ENCODE measurements around the gene MAGEA4.
"Not testable (repeated sequence)": the region's sequence is repeated elsewhere in the genome, so short reads cannot be mapped to it uniquely, and the experiment has no call there.

The MAGEA4 gene, protein sequence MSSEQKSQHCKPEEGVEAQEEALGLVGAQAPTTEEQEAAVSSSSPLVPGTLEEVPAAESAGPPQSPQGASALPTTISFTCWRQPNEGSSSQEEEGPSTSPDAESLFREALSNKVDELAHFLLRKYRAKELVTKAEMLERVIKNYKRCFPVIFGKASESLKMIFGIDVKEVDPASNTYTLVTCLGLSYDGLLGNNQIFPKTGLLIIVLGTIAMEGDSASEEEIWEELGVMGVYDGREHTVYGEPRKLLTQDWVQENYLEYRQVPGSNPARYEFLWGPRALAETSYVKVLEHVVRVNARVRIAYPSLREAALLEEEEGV
- 0 reads per million in 2 donors for total RNA-seq

DNA sequence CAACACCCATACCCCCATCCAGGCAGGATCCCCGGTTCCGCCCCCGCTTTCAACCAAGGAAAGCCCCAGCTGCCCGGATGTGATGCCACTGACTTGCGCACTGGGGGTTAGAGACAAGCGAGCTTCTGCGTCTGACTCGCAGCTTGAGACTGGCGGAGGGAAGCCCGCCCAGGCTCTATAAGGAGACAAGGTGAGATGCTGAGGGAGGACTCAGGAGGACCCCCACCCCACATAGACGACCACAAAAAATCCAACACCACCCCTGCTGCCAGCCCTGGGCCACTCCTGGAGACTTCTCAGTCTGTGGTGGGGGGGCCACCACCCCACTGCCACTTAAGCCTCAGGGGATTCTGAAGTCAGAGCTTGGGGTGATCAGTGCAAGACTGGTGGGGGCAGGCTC lies at the start of gene MAGEA4:
Gene MAGEA4 (plus strand): TSS at position 110 of the 400 bp plus-strand sequence. CDS start 10,776 bp downstream, outside the sequence.
- DNase-seq = no peak

DNA sequence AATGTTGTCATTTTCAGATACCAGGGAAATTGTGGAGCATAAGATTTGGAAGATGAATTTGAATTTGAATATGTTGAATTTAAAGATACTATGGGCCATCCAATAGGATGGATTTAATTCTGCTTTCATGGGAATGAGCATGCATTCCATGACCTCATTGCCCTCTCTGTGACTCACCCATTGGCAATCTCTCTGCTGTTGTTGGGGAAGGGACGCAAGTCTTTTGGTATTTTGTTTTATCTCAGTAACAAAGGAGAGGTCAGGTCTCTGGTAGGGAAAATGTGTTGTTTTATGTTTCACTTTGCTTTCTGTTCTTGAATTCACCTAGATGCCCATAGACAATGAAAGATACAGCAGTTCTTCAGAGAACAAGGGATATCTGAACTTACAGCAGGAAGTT lies 42.1 kb upstream of the MAGEA4 start:
- DNase-seq = no peak

DNA sequence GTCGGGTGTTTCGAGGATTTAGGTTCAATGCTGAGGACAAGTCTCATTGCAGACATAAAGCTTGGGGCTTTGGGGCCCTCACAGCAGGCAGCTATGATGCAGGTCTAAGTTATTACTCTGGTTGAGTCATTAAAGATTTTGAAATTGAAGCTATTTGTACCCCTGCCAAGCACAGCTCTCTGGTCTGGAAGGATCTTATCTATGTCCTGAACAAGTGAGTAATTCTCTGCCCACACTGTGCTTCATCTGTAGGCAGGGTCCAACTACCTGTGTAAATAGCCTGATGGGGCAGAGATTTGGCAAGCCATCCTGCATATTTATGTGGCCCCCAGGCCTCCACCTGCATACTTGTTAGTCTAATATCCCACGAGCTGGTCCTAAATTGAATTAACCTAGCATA lies 41.4 kb upstream of the MAGEA4 start:
- DNase-seq = no peak

DNA sequence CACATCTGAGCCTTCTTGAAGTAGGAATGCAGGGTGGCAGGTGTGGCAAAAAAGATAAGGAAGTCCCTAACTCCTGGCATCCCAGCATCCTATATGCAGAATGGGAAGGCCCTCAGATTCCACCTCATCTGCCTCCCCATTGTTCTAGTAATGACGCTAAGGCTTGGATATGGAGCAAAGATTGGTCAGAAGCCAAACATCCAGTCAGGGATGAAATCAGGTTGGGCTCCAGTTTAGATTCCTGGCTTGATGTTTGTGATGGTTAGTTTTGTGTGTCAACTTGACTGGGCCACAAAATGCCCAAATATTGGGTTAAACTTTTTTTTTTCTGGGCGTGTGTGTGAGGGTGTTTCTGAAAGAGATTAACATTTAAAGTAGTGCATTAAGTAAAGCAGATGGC lies 39.6 kb upstream of the MAGEA4 start:
- no peak for DNase-seq

DNA sequence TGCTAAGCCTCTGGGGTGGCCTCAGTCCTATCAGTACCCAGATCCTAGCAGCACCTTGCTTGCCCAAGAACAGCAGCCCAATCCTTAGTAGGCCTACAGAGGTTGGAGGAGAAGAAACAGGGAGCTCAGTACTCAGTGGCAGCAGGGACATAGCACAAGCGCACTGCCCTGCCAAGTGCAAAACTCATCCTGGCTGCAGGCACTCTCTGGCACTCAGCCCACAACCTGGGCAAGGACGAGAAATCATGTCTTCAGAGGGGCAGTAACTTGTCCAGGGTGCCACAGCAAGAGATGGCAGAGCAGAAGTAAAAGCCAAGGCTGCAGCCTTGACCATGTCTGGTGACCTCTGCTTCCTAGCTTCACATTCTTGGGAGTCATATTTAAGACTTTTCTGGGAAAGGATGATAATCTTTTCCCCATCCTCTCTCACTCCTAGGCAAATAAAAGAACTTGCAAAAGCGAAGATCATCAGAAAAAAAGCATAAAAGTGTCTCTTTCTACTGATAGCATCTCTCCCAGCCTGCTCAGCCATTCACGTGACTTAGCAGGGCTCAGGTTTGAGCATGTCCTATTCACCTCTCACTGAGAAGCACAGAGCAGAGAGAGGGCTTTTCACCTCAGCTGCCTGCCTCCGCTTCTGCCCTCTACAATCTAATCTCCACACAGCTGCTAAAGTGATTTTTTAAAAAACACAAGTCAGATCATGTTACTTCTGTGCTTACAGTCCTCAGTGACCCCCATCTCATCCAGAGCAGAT lies 37.2 kb upstream of the MAGEA4 start:
- DNase-seq = no peak

DNA sequence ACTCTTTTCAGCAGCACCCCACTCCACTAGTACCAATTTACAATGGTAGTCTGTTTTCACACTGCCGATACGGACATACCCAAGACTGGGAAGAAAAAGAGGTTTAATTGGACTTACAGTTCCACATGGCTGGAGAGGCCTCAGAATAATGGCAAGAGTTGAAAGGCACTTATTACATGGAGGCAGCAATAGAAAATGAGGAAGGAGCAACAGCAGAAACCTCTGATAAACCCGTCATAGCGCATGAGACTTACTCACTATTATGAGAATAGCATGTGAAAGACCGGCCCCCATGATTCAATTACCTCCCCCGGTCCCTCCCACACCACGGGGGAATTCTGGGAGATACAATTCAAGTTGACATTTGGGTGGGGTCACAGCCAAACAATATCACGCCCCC lies 34.1 kb upstream of the MAGEA4 start:
- no peak for DNase-seq

DNA sequence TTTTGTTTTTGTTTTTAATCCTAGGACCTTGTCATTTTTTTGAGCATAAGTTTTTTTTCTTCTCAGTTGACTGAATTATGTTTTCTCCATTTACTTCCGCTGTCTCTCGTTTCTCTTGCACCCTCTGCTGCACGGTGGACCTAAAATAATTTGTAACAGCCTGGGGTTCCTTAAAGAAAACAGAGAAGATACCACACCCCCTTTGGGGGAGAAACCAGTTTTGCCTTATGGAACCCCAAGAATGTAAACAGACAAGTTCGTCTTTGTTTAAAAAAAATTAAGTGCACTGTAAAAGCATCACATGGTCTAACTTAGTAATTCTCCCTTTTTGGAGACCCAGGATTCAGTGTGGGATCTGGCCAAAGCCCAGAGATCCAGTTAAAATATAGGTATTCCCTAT lies 32.8 kb upstream of the MAGEA4 start:
- no peak for DNase-seq

DNA sequence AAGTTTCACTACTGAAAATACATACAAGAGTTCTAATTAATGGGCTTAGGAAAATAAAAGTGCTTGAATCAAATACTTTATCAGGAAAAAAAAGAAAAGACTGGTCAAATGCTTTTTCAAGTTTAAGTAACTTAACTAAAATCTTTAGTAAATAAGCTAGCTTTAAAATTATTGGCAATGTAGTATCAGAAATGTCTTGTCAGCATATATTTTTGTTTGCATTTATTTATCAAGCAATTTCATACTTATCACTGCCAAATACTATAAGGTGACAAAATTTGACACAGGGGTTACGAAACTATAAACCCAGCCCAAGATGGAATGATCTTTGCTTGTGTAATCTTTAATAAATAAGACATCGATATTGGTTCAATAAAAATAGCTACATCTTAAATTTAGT lies 31.8 kb upstream of the MAGEA4 start:
- DNase-seq = no peak

DNA sequence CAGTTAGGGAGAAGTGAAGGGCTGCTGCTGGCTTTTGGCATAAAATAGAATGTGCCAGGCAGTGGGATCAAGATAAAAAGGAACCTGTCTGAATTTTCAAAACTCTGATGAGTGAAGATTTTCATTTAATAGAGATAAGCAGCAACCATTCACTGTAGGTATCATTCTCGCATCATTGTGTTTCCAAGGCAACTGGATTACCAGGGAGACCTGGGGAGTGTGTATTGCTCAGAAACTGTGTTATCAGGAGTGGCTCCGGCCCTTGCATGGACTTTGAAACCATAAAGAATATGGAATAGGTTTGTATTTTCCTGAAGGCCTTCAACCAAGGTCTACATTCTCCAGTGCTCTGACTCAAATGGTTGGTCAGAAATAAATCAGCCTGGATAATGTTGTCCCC lies 23.3 kb upstream of the MAGEA4 start:
- DNase-seq = no peak

DNA sequence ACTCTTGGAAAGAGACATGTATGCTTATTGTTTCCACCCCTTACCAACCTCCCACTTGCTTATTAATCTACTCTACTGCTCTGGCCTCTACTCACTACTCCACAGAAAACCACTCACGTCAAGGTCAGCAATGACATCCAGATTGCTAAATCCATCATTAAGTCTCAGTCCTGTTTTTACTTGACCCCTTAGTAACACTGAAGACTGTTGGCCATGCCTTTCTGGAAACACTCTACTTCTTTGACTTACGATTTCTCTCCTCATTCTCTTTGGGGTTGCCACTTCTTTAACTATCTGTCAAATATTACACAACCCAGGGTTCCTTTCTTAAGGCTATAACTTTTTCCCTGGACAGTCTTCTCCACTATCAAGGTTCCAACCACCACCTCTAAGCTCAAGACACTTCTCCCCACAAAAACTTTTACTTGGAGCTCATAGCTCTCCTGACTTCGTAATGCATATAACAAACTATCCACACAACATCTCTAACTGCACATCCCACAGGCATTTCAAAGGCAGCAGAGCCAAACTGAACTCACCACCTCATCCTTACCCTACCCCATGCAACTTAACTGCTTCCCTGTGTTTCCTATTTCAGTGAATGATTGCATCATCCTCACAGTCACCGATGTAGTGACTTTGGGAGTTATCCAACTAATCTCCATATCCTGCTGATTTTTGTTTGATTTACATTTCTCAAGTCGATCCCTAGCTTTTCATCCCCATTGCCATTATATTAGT lies 15.8 kb upstream of the MAGEA4 start:
- DNase-seq = no peak

DNA sequence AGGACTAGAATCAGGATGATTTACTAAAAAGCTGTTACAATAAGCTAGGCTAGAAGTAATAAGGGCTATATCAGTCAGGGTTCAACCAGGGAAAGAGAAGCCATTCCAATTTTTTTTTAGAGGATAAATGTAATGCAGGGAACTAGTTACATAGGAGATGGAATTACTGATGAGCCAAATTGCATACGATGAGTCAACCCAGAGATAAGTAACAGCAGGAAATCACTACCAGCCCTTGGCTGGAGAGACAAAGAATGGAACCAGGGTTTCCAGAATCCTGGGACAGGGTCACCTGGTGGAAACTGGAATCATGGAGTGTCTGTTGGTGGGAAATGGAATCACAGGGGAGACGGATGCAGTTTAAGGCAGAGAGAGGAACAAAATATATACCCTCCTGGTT lies 13.1 kb upstream of the MAGEA4 start:
- no peak for DNase-seq

DNA sequence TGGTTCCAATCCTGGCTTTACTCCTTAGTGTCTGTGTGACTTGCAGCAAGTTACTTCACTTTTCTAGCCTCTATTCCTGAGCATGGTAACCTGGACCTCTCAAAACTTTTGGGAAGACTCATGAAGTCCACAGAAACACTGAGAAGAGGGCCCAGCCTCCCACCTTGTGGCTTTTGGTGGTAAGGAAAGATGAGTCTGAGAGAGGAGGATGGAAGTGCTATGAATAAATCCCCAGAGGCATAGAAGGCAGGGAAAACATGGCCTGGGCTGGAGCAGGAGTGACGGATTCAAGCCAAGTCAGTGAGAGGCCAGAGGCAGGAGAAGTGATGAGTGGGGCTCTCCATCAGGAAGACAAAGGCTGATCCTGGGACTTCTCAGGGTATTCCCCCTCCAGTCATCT lies 10.9 kb upstream of the MAGEA4 start:
- DNase-seq = no peak

DNA sequence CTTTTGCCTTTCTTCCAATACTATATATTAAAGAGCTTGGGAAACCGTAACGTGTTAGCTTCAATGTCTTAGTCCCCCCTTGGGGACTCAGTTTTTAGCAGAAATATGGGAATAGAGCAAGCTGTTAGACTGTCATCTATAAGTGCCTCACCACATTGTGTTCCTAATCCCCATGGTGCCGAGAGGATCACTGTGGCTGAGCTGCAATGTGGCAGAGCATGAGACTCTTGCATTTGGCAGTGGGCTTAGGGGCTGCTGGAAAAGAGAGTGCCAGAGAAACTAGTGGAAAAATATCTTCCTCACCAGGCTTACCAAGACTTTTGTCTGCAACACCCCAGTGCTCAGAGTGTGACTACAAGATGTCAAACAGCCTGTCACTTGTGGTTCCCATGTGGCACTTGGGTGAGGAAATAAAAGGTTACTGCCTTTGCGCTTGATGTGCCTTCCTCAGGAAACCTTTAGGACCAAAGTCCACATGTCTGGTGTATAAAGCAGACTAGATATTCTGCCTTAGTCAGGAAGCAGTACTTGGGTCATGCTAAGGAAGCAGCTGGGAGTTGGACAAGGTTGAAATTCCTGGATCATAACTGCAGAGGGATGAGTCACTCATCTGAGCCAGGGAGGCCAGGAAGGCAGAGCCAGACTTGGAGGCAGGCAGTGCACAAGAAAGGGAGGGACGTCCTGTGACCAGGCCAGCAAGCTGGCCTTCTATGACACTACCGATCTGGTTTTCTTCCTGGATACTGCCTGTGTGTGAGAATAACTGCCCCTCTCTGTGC lies 9.7 kb upstream of the MAGEA4 start:
- no peak for DNase-seq

DNA sequence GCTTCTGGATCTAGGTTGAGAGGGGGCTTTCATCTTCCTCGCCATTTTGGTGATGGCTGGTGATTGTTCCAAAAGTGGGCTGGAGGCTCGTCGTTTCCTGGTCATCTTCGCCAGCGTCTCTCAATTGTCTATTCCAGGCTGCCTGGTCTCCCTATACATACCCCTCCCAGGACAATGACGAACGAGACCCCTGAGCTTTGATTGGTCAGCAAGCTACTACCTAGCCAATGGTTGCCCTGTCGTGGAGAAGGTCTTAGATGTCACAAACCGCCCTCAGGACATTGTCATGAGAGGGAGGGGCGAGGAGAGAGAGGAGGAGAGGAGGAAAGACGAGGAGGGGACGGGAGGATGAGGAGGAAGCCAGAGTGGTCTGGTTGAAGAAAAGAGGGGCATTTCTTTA lies 7.7 kb upstream of the MAGEA4 start:
- DNase-seq = no peak

DNA sequence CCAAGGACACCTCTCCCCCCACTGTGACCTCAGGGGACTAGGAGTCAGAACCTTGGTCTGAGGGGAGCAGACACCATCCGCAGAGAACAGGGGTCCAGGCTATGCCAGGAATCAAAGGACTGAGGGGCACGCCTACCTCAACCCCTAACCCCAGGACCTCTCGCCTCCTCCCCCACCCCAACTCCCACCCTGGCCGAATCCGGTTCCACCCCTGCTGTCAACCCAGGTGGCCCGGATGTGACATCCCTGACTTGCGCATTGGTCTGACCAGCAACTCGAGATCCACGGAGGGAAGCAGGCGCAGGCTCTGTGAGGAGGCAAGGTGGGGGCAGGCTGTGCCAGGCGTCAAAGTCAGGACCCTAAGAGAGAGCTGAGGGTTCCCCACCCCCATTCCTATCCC lies 468 bp upstream of the MAGEA4 start:
- DNase-seq = no peak

DNA sequence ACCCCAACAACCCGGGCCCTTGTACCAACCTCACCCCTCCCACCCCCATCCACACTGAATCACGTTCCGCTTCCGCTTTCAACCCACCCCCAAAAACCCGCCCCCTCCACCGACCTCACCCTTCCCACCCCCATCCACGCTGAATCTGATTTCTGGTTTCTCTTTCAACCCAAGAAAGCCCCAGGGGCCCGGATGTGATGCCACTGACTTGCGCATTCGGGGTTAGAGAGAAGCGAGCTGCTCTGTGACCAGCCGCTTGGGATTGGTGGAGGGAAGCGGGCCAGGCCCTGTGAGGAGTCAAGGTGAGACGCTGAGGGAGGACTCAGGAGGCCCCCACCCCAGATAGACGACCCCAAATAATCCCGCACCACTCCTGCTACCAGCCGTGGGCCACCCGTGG lies 6.0 kb downstream of the MAGEA4 start:
- DNase-seq = not testable (repeated sequence)

DNA sequence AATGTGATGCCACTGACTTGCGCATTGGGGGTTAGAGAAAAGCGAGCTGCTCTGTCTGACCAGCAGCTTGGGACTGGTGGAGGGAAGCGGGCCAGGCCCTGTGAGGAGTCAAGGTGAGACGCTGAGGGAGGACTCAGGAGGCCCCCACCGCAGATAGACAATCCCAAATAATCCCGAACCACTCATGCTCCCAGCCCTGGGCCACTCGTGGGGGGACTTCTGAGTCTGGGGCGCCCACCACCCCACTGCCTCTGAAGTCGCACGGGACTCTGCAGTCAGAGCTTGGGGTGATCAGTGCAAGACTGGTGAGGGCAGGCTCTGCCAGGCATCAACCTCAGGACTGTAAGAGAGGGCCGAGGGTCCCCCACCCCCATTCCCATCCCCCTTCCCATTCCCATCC lies 6.9 kb downstream of the MAGEA4 start:
- DNase-seq = no peak

DNA sequence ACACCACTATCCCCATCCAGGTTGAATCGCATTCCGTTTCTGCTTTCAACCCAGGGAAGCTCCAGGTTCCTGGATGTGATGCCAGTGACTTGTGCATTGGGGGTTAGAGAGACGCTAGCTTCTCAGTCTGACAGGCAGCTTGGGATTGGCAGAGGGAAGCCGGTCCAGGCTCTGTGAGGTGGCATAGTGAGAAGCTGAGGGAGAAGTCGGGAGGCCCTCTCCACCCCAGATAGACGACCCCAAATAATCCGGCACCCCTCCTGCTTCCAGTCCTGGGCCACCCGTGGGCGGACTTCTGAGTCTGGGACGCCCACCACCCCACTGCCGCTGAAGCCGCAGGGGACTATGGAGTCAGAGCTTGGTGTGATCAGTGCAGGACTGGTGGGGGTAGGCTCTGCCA lies 7.4 kb downstream of the MAGEA4 start:
- no peak for DNase-seq

DNA sequence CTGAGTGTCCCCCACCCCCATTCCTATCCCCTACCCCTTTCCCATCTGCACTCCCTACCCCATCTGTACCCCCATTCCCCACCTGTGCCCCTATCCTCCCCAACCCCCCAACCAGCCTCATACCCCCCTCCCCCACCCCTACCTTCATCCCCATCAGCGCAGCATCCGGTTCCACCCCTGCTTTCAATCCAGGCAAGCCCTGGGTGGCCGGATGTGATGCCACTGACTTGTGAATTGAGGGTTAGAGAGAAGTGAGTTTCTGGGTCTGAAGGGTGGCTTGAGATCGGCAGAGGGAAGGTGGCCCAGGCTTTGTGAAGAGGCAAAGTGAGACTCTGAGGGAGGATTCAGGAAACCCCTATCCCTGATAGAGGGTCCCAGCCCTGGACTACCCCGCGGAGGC lies 7.8 kb downstream of the MAGEA4 start:
- DNase-seq = no peak

DNA sequence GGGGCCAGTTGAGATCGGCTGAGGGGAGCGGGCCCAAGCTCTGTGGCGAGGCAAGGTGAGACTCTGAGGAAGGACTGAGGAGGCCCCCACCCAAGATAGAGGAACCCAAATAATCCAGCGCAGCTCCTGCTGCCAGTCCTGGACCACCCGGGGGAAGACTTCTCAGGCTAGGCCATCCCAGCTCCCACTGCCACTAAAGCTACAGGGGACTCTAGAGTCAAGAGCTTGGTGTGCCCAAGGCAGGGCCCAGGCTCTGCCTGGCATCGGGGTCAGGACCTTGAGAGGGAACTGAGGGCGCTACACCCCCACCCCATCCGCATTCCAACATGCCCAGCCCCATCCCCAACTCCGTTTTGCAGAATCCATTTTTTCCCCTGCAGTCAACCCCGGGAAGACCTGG lies 8.6 kb downstream of the MAGEA4 start:
- DNase-seq = no peak

DNA sequence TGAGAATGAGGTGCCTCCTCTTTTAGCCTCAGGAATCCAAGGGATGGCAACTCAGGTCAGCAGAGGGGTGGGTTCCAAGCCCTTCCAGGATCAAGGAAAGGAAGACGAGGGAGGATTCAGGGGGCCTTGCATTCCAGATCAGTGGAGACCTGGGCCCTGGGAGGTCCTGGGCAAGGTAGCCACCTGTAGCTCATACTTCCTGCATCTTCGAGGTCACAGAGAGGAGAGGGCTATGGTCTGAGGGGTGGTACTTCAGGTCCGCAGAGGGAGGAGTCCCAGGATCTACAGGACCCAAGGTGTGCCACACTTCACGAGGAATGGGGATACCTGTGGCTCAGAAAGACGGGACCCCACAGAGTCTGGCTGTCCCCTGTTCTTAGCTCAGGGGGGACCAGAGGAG lies 9.2 kb downstream of the MAGEA4 start:
- DNase-seq = no peak

DNA sequence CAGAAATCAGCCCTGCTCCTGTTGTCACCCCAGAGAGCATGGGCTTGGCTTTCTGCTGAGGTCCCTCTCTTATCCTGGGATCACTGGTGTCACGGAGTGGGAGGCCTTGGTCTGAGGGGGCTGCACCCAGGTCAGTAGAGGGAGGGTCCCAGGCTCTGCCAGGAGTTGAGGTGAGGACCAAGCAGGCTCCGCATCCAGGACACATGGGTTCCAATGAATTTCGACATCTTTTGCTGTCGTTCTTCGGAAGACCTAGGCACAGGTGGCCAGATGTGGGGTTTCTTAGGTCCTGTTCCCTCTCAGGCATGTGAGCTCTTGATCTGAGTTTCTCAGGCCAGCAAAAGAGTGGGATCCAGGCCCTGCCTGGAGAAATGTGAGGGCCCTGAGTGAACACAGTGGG lies 10.0 kb downstream of the MAGEA4 start:
- no peak for DNase-seq

DNA sequence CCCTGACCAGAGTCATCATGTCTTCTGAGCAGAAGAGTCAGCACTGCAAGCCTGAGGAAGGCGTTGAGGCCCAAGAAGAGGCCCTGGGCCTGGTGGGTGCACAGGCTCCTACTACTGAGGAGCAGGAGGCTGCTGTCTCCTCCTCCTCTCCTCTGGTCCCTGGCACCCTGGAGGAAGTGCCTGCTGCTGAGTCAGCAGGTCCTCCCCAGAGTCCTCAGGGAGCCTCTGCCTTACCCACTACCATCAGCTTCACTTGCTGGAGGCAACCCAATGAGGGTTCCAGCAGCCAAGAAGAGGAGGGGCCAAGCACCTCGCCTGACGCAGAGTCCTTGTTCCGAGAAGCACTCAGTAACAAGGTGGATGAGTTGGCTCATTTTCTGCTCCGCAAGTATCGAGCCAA lies 11.0 kb downstream of the MAGEA4 start:
- DNase-seq = no peak

All from T-helper 9 cell (primary cell).